SIG-M5 treated with dmso at 0.1 percent for 504 hours (cell line): ENCODE measurements around the gene RPP38.
A peak's percentile ranks its signal among the peaks of the same experiment; 100 is the strongest.

Source experiments
- DNase-seq: peaks from one replicate; lab custom pipeline; 2025; ENCODE audit not compliant: unreplicated experiment; lab: John Stamatoyannopoulos, UW

RPP38 gene

GRCh38 chr10:15097011-15097812 is at the start of gene RPP38:
TSS of gene RPP38 (plus strand) at chr10:15097355. CDS start at chr10:15103315, 5,960 bp downstream.
- peak; percentile 86 for DNase-seq

- no peak for DNase-seq
Observed at GRCh38 chr10:15049533-15049932, 47.6 kb upstream of the RPP38 start.

- DNase-seq: no peak
Observed at GRCh38 chr10:15052121-15052520, 45.0 kb upstream of the RPP38 start.

- DNase-seq: no peak
Observed at GRCh38 chr10:15053061-15053460, 44.1 kb upstream of the RPP38 start.

GRCh38 chr10:15058689-15059088 is 38.5 kb upstream of the RPP38 start:
- DNase-seq: no peak

- no peak for DNase-seq
Observed at GRCh38 chr10:15059914-15060313, 37.2 kb upstream of the RPP38 start.

GRCh38 chr10:15060638-15061037 is 36.5 kb upstream of the RPP38 start:
- DNase-seq: no peak

GRCh38 chr10:15067154-15067553 is 30.0 kb upstream of the RPP38 start:
- DNase-seq: no peak

GRCh38 chr10:15068802-15069201 is 28.4 kb upstream of the RPP38 start:
- DNase-seq: no peak

- no peak for DNase-seq
Observed at GRCh38 chr10:15069230-15069629, 27.9 kb upstream of the RPP38 start.

- no peak for DNase-seq
Observed at GRCh38 chr10:15072358-15072757, 24.8 kb upstream of the RPP38 start.

- DNase-seq: no peak
Observed at GRCh38 chr10:15075421-15075820, 21.7 kb upstream of the RPP38 start.

GRCh38 chr10:15083674-15084501 is 13.3 kb upstream of the RPP38 start:
- DNase-seq: no peak

GRCh38 chr10:15084502-15084922 is 12.6 kb upstream of the RPP38 start:
- peak; percentile 79 for DNase-seq

- DNase-seq: peak; percentile 82
Observed at GRCh38 chr10:15088428-15089261, 8.5 kb upstream of the RPP38 start, which contains the start of gene ACBD7. TSS of gene ACBD7 (minus strand) at chr10:15088776. CDS start at chr10:15088728, 48 bp downstream.

- no peak for DNase-seq
Observed at GRCh38 chr10:15091418-15091817, 5.7 kb upstream of the RPP38 start.

GRCh38 chr10:15092855-15093408 is 4.2 kb upstream of the RPP38 start:
- no peak for DNase-seq

- DNase-seq: no peak
Observed at GRCh38 chr10:15096661-15097010, 519 bp upstream of the RPP38 start.

GRCh38 chr10:15099886-15100285 is 2.7 kb downstream of the RPP38 start:
- no peak for DNase-seq

- no peak for DNase-seq
Observed at GRCh38 chr10:15103513-15103912, 6.4 kb downstream of the RPP38 start.
